GM12874 (cell line): ENCODE data around the gene MAGEA11.

Experiments
- CTCF ChIP-seq: IDR thresholded peaks from 2 replicates; pipeline ENCODE4 v1.5.1; 2011; ENCODE audit warnings: low read depth, mild to moderate bottlenecking, control low read depth, low read length, moderate library complexity; ENCODE audit not compliant: insufficient read depth

The MAGEA11 gene

GRCh38 chrX:149759824-149760223, 48.0 kb downstream of the MAGEA11 start:
- TF ChIP-seq CTCF: no peak

- TF ChIP-seq CTCF: no peak
These were observed 49.1 kb downstream of the MAGEA11 start for GRCh38 chrX:149760965-149761364.

- no peak for TF ChIP-seq CTCF
These were observed 51.1 kb downstream of the MAGEA11 start for GRCh38 chrX:149762696-149763614.
